Measurements from ENCODE around the gene HOXD4.

The HOXD4 gene

DNA sequence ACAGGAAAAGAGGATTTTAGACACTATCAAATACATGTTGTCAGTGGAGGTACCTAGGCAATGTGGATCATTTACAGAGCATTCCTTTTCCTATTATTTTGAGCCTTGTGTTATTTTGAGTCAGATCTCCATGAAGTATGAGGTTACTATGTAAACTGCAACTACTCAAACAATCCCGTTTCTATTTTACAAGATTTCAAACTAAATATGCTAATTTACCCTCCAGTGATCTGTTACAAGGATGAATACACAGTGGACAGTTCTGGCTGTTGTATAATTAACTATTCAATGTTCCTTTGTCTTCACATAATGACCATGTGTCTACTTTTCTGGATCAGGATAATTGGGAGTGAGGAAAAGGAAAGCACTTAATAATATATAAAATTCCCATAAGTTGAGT, 41.7 kb downstream of the HOXD4 start:
- no peak for DNase-seq

DNA sequence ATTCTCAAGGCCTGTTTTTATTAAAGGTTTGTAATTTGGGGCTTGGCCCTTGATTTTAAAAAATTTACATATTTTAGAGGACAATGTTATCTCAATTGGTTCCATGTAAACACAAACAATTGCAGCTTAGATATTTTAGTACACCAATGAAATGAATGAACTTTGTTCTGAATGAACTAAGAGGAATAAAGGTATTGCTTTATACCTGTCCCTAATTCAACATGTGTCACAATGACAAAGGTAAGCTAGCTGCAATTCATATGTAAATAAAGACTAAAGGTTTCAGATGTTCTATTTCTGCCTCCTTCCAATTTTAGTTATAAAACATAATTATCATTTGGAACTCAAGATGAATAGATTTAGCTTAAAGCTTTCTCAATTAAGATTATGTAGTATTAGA, 48.6 kb downstream of the HOXD4 start:
- no peak for DNase-seq

DNA sequence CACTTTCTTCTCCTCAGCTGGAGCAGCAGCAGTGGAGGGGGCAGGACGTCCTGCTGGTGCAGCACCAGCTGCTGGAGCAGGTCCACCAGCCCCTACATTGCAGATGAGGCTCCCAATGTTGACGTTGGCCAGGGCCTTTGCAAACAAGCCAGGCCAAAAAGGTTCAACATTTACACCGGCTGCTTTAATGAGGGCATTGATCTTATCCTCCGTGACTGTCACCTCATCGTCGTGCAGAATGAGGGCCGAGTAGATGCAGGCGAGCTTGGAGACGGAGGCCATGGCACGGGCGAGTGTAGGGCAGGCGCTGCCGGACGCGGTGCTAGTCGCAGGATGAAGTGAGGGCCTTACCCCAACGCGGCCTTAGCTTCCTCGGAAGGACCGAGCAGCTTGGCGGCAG, 49.6 kb downstream of the HOXD4 start:
- DNase-seq, result no peak

DNA sequence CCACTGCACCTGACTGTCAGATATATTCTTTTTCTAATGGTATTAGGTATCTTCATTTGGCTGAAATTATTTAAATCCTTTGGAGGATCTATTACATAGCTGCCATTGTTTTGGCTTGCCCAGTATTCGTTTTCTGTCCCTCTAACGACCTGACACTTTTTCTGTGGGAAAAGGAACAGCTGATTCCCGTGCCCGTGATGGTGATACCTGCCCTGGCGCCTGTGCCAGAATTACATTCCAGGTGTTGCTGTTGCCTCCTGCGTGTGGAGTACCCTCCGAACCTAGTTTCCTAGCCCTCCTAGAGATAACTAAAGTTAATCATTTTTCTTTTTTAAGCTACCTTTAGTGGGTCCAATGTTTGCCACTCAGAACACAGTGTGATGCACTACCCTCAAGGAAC, 51.1 kb downstream of the HOXD4 start:
- no peak for DNase-seq
